GM18861 (cell line): ENCODE measurements around the gene METAP1D.
A peak's percentile ranks its signal among the peaks of the same experiment; 100 is the strongest.
"Not testable (repeated sequence)": the region's sequence is repeated elsewhere in the genome, so short reads cannot be mapped to it uniquely, and the experiment has no call there.

ENCODE experiments used
- ATAC-seq: cut with Tn5 transposase; IDR thresholded peaks from one replicate; pipeline ENCODE4 v1.9.1; 2021; ENCODE audit not compliant: unreplicated experiment

The METAP1D gene

GRCh38 chr2:171999604-172000469 lies at the start of gene METAP1D:
TSS of gene METAP1D (plus strand) at chr2:171999953. CDS start at chr2:171999970, 17 bp downstream.
- ATAC-seq: peak; percentile 96

- no peak for ATAC-seq
These were observed 47.5 kb upstream of the METAP1D start for GRCh38 chr2:171952276-171952675.

GRCh38 chr2:171952748-171953147 lies 47.0 kb upstream of the METAP1D start:
- no peak for ATAC-seq

- no peak for ATAC-seq
These were observed 43.5 kb upstream of the METAP1D start for GRCh38 chr2:171956135-171956825.

GRCh38 chr2:171957061-171957460 lies 42.7 kb upstream of the METAP1D start:
- ATAC-seq: no peak

- no peak for ATAC-seq
These were observed 41.3 kb upstream of the METAP1D start for GRCh38 chr2:171958475-171958874.

- ATAC-seq: no peak
These were observed 39.8 kb upstream of the METAP1D start for GRCh38 chr2:171959998-171960397.

- no peak for ATAC-seq
These were observed 39.2 kb upstream of the METAP1D start for GRCh38 chr2:171960570-171960969.

GRCh38 chr2:171963198-171963597 lies 36.6 kb upstream of the METAP1D start:
- no peak for ATAC-seq

- no peak for ATAC-seq
These were observed 35.4 kb upstream of the METAP1D start for GRCh38 chr2:171964308-171964707.

- ATAC-seq: no peak
These were observed 34.5 kb upstream of the METAP1D start for GRCh38 chr2:171965238-171965637.

- ATAC-seq: no peak
These were observed 34.1 kb upstream of the METAP1D start for GRCh38 chr2:171965661-171966060.

GRCh38 chr2:171966235-171966634 lies 33.5 kb upstream of the METAP1D start:
- no peak for ATAC-seq

GRCh38 chr2:171966688-171967087 lies 33.1 kb upstream of the METAP1D start:
- no peak for ATAC-seq

GRCh38 chr2:171968509-171968908 lies 31.2 kb upstream of the METAP1D start:
- ATAC-seq: no peak

- ATAC-seq: no peak
These were observed 27.3 kb upstream of the METAP1D start for GRCh38 chr2:171972329-171972982.

- no peak for ATAC-seq
These were observed 20.6 kb upstream of the METAP1D start for GRCh38 chr2:171979103-171979502.

- ATAC-seq: not testable (repeated sequence)
These were observed 15.8 kb upstream of the METAP1D start for GRCh38 chr2:171983924-171984323.

GRCh38 chr2:171985076-171985475 lies 14.7 kb upstream of the METAP1D start:
- no peak for ATAC-seq

- no peak for ATAC-seq
These were observed 13.0 kb upstream of the METAP1D start for GRCh38 chr2:171986778-171987177.

GRCh38 chr2:171991027-171991426 lies 8.7 kb upstream of the METAP1D start:
- ATAC-seq: no peak

- no peak for ATAC-seq
These were observed 4.2 kb upstream of the METAP1D start for GRCh38 chr2:171995586-171995985.
